Effector memory CD4-positive, alpha-beta T cell (primary cell): ENCODE data around the gene ADAR.

Experiments
- DNase-seq, 3 donors: peaks; one replicate each; pipeline ENCODE4 v3.0.0-alpha.2; 2020
- H3K27ac ChIP-seq: 2 replicates; pipeline ENCODE4 v1.7.0; 2013; ENCODE audit warnings: mild to moderate bottlenecking, low read length, moderate library complexity; ENCODE audit not compliant: insufficient read depth, poor library complexity, severe bottlenecking
- H3K27me3 ChIP-seq: replicated peaks from 2 replicates; pipeline ENCODE4 v1.7.0; 2013; ENCODE audit warnings: mild to moderate bottlenecking, low read length; ENCODE audit not compliant: insufficient read depth, control insufficient read depth, poor library complexity, severe bottlenecking
- H3K36me3 ChIP-seq: 2 replicates; pipeline ENCODE4 v1.7.0; 2013; ENCODE audit warnings: mild to moderate bottlenecking, low read length, moderate library complexity; ENCODE audit not compliant: control insufficient read depth, insufficient read depth
- H3K4me1 ChIP-seq: 2 replicates; pipeline ENCODE4 v1.7.0; 2013; ENCODE audit warnings: low read length, mild to moderate bottlenecking; ENCODE audit not compliant: control insufficient read depth, insufficient read depth, poor library complexity, severe bottlenecking
- H3K4me3 ChIP-seq: 2 replicates; pipeline ENCODE4 v1.7.0; 2013; ENCODE audit warnings: low read length, low read depth, mild to moderate bottlenecking; ENCODE audit not compliant: insufficient read depth, poor library complexity, severe bottlenecking
- H3K9me3 ChIP-seq: 2 replicates; pipeline ENCODE4 v1.7.0; 2013; ENCODE audit warnings: mild to moderate bottlenecking, low read length, moderate library complexity; ENCODE audit not compliant: control insufficient read depth

The ADAR gene

DNA sequence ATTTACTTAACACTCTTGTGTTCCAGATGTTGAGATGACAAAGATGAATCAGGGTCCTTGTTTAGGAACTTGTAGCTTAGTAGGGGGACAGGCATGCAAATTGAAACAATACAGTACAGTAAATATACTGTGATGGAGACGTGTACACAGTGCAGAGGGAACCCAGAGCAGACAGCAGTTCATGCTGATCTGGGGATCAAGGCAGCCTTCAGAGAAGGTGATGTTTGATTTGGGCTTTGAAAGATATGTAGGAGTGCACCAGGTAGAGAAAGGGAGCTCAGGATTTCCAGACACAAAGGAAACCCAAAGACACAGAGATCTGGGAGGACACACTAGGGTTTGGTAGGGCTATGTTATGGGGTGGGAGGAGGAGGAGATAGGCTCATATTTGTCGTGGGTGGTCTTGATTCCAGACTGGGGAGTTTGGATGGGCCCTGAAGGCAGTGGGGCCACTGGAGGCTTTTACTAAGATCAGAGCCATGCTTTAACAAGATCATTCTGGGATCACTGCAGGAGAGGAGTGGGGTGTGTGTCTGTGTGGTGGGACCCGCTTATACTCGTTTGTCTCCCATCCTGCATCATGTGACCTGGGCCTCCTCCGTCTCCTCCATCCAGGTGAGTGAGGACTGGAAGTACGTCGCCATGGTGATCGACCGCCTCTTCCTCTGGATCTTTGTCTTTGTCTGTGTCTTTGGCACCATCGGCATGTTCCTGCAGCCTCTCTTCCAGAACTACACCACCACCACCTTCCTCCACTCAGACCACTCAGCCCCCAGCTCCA lies 32.6 kb downstream of the ADAR start:
- no peak overlapping the region for H3K27ac ChIP-seq
- no peak overlapping the region for H3K4me3 ChIP-seq
- H3K27me3 ChIP-seq: no peaks in the 10 kb centered on the region
- DNase-seq: no peak
- H3K9me3 ChIP-seq: no peaks in the 10 kb centered on the region
- H3K4me1 ChIP-seq: no peaks in the 10 kb centered on the region
- peaks cover 11% of the 10 kb centered on the region for H3K36me3 ChIP-seq

DNA sequence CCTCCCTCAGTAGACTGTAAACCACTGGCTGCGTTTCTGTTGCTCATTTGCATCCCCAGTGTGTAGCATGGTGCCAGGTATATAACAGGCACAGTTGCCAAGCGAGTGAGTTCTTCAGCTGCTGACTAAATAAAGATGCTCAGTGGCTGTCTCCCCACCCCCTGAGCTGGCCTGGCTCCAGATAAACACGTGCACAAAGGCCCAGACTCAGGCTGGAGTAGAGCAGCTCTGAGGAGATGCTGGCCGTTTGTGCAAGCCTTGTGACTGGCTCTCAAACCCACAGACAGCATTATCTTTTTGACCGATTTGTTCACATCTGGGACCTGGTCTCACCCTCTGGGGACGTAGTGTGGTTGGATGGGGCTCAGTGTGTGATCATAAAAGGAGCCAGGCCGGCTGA lies 33.3 kb downstream of the ADAR start:
- no peak for DNase-seq
- H3K4me3 ChIP-seq: no peak overlapping the region
- no peaks in the 10 kb centered on the region for H3K9me3 ChIP-seq
- peaks cover 5% of the 10 kb centered on the region for H3K36me3 ChIP-seq
- no peaks in the 10 kb centered on the region for H3K27me3 ChIP-seq
- H3K4me1 ChIP-seq: no peaks in the 10 kb centered on the region
- no peak overlapping the region for H3K27ac ChIP-seq

DNA sequence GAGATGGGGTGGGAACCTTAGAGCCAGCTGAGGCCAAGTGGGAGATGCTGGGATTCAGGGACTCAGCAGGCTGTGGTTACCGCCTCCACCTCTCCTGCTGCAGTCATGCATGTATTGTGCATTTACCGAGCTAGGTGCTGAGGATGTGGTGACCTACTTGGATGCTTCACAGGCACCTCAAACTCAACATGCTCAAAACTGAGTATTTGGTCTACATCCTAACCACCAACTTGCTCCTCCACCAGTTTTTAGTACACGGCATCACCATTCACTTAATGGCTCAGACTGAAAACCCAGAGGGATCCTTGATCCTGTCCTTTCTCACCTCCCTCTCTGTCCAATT lies 34.8 kb downstream of the ADAR start:
- DNase-seq: no peak
- Histone ChIP-seq H3K27ac (no peak overlapping the region), H3K27me3 (peaks cover 6% of the 10 kb centered on the region), H3K4me1 (peaks cover under 1% of the 10 kb centered on the region), H3K4me3 (no peak overlapping the region), H3K36me3 (no peaks in the 10 kb centered on the region), H3K9me3 (no peaks in the 10 kb centered on the region)

DNA sequence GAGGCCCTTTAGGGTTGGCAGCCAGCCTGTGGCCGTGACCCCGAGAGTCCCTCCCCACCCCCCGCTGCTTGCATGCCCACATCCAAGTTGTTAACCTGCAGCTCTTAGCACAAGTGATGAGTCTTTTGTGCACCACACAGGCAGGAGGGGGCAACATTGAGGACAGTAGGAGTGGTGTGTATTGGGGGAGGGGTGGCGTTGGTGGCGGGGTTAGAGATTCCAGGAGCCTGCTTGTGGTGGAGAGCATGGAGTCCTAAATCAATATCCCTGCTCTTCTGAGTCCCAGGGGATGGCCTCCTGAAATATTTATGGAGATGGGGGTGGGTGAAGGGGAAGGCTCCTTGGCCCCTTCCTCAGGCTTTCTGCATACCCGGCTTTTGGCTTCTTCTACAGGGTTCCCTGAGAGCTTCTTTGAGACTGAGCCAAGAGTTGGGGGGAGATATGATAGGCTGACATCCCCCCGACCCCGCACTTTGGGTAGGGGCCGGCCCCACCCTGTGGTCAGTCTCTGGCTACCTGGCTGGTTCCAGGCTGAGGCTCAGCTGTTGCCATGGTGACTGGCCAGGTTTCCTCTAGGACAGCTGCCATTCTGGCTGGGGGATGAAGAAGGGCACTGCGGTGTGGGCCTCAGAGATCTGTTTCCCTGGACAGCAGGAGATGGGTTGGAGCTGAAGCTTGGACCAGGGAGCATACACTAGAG lies 35.4 kb downstream of the ADAR start:
- Histone ChIP-seq H3K27ac (no peak overlapping the region), H3K27me3 (peaks cover 10% of the 10 kb centered on the region), H3K9me3 (no peaks in the 10 kb centered on the region), H3K4me1 (peaks cover 6% of the 10 kb centered on the region), H3K36me3 (no peaks in the 10 kb centered on the region), H3K4me3 (no peak overlapping the region)
- no peak for DNase-seq

DNA sequence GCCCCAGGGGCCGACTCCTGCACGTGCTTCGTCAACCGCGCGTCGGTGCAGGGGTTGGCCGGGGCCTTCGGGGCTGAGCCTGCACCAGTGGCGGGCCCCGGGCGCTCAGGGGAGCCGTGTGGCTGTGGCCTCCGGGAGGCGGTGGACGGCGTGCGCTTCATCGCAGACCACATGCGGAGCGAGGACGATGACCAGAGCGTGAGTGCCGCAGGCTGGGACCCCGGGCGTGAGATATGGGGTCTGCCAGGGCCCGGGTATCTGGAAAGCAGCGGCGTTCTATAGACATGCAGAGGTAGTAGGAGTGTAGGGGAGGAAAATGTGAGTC lies 36.1 kb downstream of the ADAR start:
- Histone ChIP-seq H3K4me1 (peaks cover 8% of the 10 kb centered on the region), H3K4me3 (no peak overlapping the region), H3K27me3 (peaks cover 17% of the 10 kb centered on the region), H3K9me3 (no peaks in the 10 kb centered on the region), H3K36me3 (no peaks in the 10 kb centered on the region), H3K27ac (no peak overlapping the region)
- no peak for DNase-seq

DNA sequence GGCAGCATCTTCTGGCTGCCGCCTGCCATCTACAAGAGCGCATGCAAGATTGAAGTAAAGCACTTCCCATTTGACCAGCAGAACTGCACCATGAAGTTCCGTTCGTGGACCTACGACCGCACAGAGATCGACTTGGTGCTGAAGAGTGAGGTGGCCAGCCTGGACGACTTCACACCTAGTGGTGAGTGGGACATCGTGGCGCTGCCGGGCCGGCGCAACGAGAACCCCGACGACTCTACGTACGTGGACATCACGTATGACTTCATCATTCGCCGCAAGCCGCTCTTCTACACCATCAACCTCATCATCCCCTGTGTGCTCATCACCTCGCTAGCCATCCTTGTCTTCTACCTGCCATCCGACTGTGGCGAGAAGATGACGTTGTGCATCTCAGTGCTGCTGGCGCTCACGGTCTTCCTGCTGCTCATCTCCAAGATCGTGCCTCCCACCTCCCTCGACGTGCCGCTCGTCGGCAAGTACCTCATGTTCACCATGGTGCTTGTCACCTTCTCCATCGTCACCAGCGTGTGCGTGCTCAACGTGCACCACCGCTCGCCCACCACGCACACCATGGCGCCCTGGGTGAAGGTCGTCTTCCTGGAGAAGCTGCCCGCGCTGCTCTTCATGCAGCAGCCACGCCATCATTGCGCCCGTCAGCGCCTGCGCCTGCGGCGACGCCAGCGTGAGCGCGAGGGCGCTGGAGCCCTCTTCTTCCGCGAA lies 36.6 kb downstream of the ADAR start:
- Histone ChIP-seq H3K36me3 (no peaks in the 10 kb centered on the region), H3K27me3 (peaks cover 22% of the 10 kb centered on the region), H3K4me1 (peaks cover 8% of the 10 kb centered on the region), H3K9me3 (no peaks in the 10 kb centered on the region), H3K27ac (no peak overlapping the region), H3K4me3 (no peak overlapping the region)
- no peak for DNase-seq

DNA sequence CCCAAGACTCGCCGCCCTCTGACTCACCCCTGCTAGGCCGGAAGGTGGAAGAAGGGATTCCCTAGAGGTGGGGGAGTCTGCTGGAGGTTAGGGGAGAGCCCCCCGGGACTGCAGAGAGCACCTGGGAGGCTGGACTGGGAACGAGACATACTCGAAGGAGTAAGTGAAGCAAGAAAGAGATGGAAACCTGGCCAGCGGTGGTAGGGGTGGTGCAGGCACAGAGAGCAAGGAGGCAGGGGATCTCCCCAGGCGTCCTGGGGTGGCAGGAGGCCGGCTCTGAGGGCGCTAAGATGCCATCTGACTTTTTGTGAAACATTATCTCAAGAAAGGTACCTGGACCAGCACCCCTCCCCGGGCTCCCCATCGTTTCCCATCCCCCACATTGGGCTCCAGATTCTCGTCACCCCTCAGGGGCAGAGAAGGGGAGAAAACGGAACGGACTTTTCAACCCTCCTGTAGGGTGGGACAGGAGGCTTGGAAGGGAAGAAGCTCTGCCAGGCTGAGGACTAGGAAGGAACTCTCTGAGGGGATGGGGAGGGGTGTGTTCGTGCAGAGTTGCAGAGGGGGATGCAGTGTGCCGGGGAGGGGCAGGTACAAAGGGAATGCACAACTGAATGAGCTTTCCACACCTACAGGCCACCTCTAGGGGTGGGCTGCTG lies 39.7 kb downstream of the ADAR start:
- H3K36me3 ChIP-seq: no peaks in the 10 kb centered on the region
- no peak overlapping the region for H3K4me3 ChIP-seq
- H3K27ac ChIP-seq: no peak overlapping the region
- H3K4me1 ChIP-seq: peaks cover 8% of the 10 kb centered on the region
- DNase-seq: no peak
- peaks cover 22% of the 10 kb centered on the region for H3K27me3 ChIP-seq
- no peaks in the 10 kb centered on the region for H3K9me3 ChIP-seq

DNA sequence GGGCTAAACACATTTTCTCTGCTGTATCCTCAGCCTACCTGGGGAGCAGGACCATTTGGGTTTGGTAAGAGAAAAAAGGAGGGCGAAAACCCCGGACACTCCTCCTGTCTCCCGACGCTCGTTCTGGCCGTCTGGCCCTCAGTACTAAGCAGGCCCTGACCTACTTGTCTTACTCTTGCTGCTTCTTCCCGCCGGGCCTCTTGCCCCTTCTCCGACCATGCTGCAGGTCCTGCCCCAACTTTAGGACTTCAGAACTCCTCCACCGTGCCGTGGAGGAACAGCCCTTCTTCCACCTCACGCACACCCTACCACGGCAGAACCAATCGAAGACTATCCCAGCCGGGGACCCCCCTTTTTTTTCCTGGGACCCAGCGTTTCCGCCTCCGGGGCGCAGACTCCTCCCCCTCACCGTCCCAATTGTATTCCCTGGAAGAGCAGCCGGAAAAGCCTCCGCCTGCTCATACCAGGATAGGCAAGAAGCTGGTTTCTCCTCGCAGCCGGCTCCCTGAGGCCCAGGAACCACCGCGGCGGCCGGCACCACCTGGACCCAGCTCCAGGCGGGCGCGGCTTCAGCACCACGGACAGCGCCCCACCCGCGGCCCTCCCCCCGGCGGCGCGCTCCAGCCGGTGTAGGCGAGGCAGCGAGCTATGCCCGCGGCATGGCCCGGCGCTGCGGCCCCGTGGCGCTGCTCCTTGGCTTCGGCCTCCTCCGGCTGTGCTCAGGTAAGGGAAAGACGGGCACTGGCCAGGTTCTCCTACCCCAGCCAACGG lies 40.4 kb downstream of the ADAR start, which contains the start of gene CHRNB2:
CHRNB2 (plus strand) TSS at position 393 of the 771 bp plus-strand sequence; CDS start at position 660, 267 bp downstream.
- DNase-seq: peak; percentile 48 to 61 (median 51)
- no peaks in the 10 kb centered on the region for H3K36me3 ChIP-seq
- peaks cover 8% of the 10 kb centered on the region for H3K4me1 ChIP-seq
- no peak within 1 kb of the TSS for H3K4me3 ChIP-seq
- H3K27me3 ChIP-seq: peaks cover 22% of the 10 kb centered on the region
- H3K27ac ChIP-seq: no peak within 1 kb of the TSS
- H3K9me3 ChIP-seq: no peaks in the 10 kb centered on the region

DNA sequence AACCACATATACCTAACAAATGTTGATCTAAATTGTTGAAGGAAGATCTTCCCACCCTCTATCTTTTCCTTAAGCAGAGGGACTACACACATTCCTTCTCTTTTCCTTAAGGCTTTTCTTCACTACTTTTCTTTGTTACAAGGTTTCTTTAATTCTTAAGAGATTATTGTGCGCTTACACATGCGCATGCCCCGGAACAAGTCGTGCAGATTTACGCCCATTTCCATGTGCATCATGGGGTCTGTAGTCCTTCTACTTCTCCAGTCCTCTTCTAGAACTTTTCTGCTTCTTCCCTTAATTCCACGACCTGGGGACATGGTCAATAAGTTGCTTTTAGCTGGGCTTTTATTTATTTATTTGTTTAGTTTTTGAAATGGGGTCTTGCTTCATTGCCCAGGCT lies 42.1 kb downstream of the ADAR start:
- Histone ChIP-seq H3K4me3 (no peak overlapping the region), H3K27me3 (peaks cover 22% of the 10 kb centered on the region), H3K9me3 (no peaks in the 10 kb centered on the region), H3K27ac (no peak overlapping the region), H3K36me3 (no peaks in the 10 kb centered on the region), H3K4me1 (peaks cover 8% of the 10 kb centered on the region)
- DNase-seq: no peak
